PFSK-1 (cell line): ENCODE measurements around the gene TEX101.

Source experiments
- FOXP2 ChIP-seq: optimal IDR thresholded peaks from 2 replicates; pipeline ENCODE3; 2011; ENCODE audit warnings: borderline replicate concordance, control low read depth, inconsistent platforms; ENCODE audit not compliant: insufficient read depth; ENCODE audit errors: extremely low read length, extremely low read depth
- POLR2AphosphoS5 ChIP-seq: IDR thresholded peaks from 2 replicates; pipeline ENCODE4 v1.6.1; 2012; ENCODE audit warnings: low read depth, mild to moderate bottlenecking, control low read depth, low read length, moderate library complexity
- REST ChIP-seq, 2 experiments: IDR thresholded peaks; 2 replicates each; pipeline versions ENCODE4 v1.6.1 to v1.8.0; 2011 to 2012; ENCODE audit warnings: low read depth in 2 of 2, low read length in 2 of 2, control low read depth in 1 of 2, inconsistent platforms in 1 of 2, mild to moderate bottlenecking in 1 of 2, moderate library complexity in 1 of 2; ENCODE audit not compliant: insufficient read depth in 1 of 2
- SIN3A ChIP-seq: IDR thresholded peaks from 2 replicates; pipeline ENCODE4 v1.6.1; 2012; ENCODE audit warnings: mild to moderate bottlenecking, low read length, moderate library complexity, borderline replicate concordance; ENCODE audit not compliant: insufficient read depth
- TAF1 ChIP-seq: IDR thresholded peaks from 2 replicates; pipeline ENCODE4 v1.6.1; 2012; ENCODE audit warnings: low read length, control low read depth, borderline replicate concordance; ENCODE audit not compliant: insufficient read depth

GRCh38 chr19:43420954-43421353, 6.3 kb downstream of the TEX101 start:
- TF ChIP-seq SIN3A (no peak), TAF1 (no peak), REST (IDR thresholded peaks at IDR 0.05; ENCODE audit: insufficient read depth in 1 of 2, low read depth in 2 of 2, low read length in 2 of 2) (no peak), POLR2AphosphoS5 (no peak), FOXP2 (no peak)
